ENCODE data around the gene ART4.

The ART4 gene

GRCh38 chr12:14883686-14884085 lies 40.4 kb upstream of the ART4 start:
- H3K4me3 ChIP-seq (ENCODE audit: low read depth, low read length), result no peak overlapping the region
- no peak for DNase-seq (ENCODE audit: low read depth)
- TF ChIP-seq CTCF (IDR thresholded peaks at IDR 0.05; ENCODE audit: low read depth, low read length, missing control alignments), result no peak

- no peak overlapping the region for H3K4me3 ChIP-seq (ENCODE audit: low read depth, low read length)
- no peak for DNase-seq (ENCODE audit: low read depth)
- no peak for TF ChIP-seq CTCF (IDR thresholded peaks at IDR 0.05; ENCODE audit: low read depth, low read length, missing control alignments)
Measured at GRCh38 chr12:14880890-14881453, 37.6 kb upstream of the ART4 start.

- H3K4me3 ChIP-seq (ENCODE audit: low read depth, low read length), result no peak overlapping the region
- TF ChIP-seq CTCF (IDR thresholded peaks at IDR 0.05; ENCODE audit: low read depth, low read length, missing control alignments), result no peak
- DNase-seq (ENCODE audit: low read depth), result no peak
Measured at GRCh38 chr12:14879222-14879933, 36.1 kb upstream of the ART4 start.

- no peak for TF ChIP-seq CTCF (IDR thresholded peaks at IDR 0.05; ENCODE audit: low read depth, low read length, missing control alignments)
- no peak for DNase-seq (ENCODE audit: low read depth)
Measured at GRCh38 chr12:14878488-14878887, 35.2 kb upstream of the ART4 start.

GRCh38 chr12:14876833-14877232 lies 33.5 kb upstream of the ART4 start:
- no peak overlapping the region for H3K4me3 ChIP-seq (ENCODE audit: low read depth, low read length)
- no peak for DNase-seq (ENCODE audit: low read depth)
- TF ChIP-seq CTCF (IDR thresholded peaks at IDR 0.05; ENCODE audit: low read depth, low read length, missing control alignments), result no peak

More at GRCh38 chr12:14878488-14878887, 35.2 kb upstream of the ART4 start:
- no peak overlapping the region for H3K4me3 ChIP-seq (ENCODE audit: low read depth, low read length)

- no peak for DNase-seq (ENCODE audit: low read depth)
- TF ChIP-seq CTCF (IDR thresholded peaks at IDR 0.05; ENCODE audit: low read depth, low read length, missing control alignments), result no peak
Measured at GRCh38 chr12:14874882-14875281, 31.6 kb upstream of the ART4 start.

More at GRCh38 chr12:14874882-14875281, 31.6 kb upstream of the ART4 start:
- H3K4me3 ChIP-seq (ENCODE audit: low read depth, low read length), result no peak overlapping the region
